Trophoblast cell (in vitro differentiated cells and primary cell): ENCODE measurements around the gene ARSI.

ENCODE experiments used
- DNase-seq, 2 donors: peaks; one replicate each; pipeline ENCODE4 v3.0.0-alpha.2; 2016
- H2AFZ ChIP-seq: 2 replicates; pipeline ENCODE4 v1.6.1; 2013; ENCODE audit warnings: low read length, moderate library complexity, mild to moderate bottlenecking; ENCODE audit not compliant: insufficient read depth, poor library complexity
- H2AK5ac ChIP-seq: 2 replicates; pipeline ENCODE4 v1.6.1; 2013; ENCODE audit warnings: mild to moderate bottlenecking, low read length
- H2BK120ac ChIP-seq: 2 replicates; pipeline ENCODE4 v1.6.1; 2013; ENCODE audit warnings: low read length, mild to moderate bottlenecking, moderate library complexity; ENCODE audit not compliant: insufficient read depth, poor library complexity
- H2BK12ac ChIP-seq: 2 replicates; pipeline ENCODE4 v1.6.1; 2013; ENCODE audit warnings: mild to moderate bottlenecking, low read length, moderate library complexity
- H2BK5ac ChIP-seq: 2 replicates; pipeline ENCODE4 v1.6.1; 2013; ENCODE audit warnings: low read length, low read depth, moderate library complexity, mild to moderate bottlenecking; ENCODE audit not compliant: poor library complexity
- H3K14ac ChIP-seq: 2 replicates; pipeline ENCODE4 v1.6.1; 2013; ENCODE audit warnings: mild to moderate bottlenecking, low read length
- H3K18ac ChIP-seq: 2 replicates; pipeline ENCODE4 v1.6.1; 2013; ENCODE audit warnings: mild to moderate bottlenecking, low read length
- H3K23ac ChIP-seq: 2 replicates; pipeline ENCODE4 v1.6.1; 2013; ENCODE audit warnings: low read length
- H3K27ac ChIP-seq: 2 replicates; pipeline ENCODE4 v1.5.1; 2013; ENCODE audit warnings: low read depth, mild to moderate bottlenecking, inconsistent platforms, low read length, moderate library complexity
- H3K27me3 ChIP-seq: 2 replicates; pipeline ENCODE4 v1.6.1; 2013; ENCODE audit warnings: inconsistent platforms, mild to moderate bottlenecking, low read length, moderate library complexity; ENCODE audit not compliant: insufficient read depth
- H3K36me3 ChIP-seq, 2 experiments: 1 replicate in 1 of 2; 2 replicates in 1 of 2; pipeline ENCODE4 v1.6.1; 2013; ENCODE audit warnings: low read length in 2 of 2, mild to moderate bottlenecking in 2 of 2, moderate library complexity in 1 of 2; ENCODE audit not compliant: insufficient read depth in 2 of 2, control insufficient read depth in 1 of 2
- H3K4ac ChIP-seq: 2 replicates; pipeline ENCODE4 v1.6.1; 2013; ENCODE audit warnings: low read depth, mild to moderate bottlenecking, low read length, moderate library complexity
- H3K4me1 ChIP-seq, 2 experiments: 1 replicate in 1 of 2; 2 replicates in 1 of 2; pipeline ENCODE4 v1.6.1; 2013; ENCODE audit warnings: low read length in 2 of 2, mild to moderate bottlenecking in 2 of 2, moderate library complexity in 1 of 2; ENCODE audit not compliant: insufficient read depth in 2 of 2, control insufficient read depth in 1 of 2
- H3K4me2 ChIP-seq: 2 replicates; pipeline ENCODE4 v1.6.1; 2013; ENCODE audit warnings: inconsistent platforms, mild to moderate bottlenecking, low read length, moderate library complexity
- H3K4me3 ChIP-seq: 2 replicates; pipeline ENCODE4 v1.5.1; 2013; ENCODE audit warnings: mild to moderate bottlenecking, low read depth, low read length, inconsistent platforms
- H3K79me1 ChIP-seq: one replicate; pipeline ENCODE4 v1.6.1; 2013; ENCODE audit warnings: low read length
- H3K79me2 ChIP-seq: 2 replicates; pipeline ENCODE4 v1.6.1; 2013; ENCODE audit warnings: low read length, mild to moderate bottlenecking; ENCODE audit not compliant: control insufficient read depth, insufficient read depth, poor library complexity
- H3K9ac ChIP-seq: 2 replicates; pipeline ENCODE4 v1.6.1; 2013; ENCODE audit warnings: mild to moderate bottlenecking, low read length
- H3K9me3 ChIP-seq: 2 replicates; pipeline ENCODE4 v1.6.1; 2013; ENCODE audit warnings: low read depth, mild to moderate bottlenecking, control low read depth, inconsistent platforms, low read length; ENCODE audit not compliant: insufficient read depth
- H4K12ac ChIP-seq: 2 replicates; pipeline ENCODE4 v1.6.1; 2013; ENCODE audit warnings: low read depth, mild to moderate bottlenecking, low read length, moderate library complexity
- H4K8ac ChIP-seq: 2 replicates; pipeline ENCODE4 v1.6.1; 2013; ENCODE audit warnings: low read depth, mild to moderate bottlenecking, low read length, moderate library complexity
- H4K91ac ChIP-seq: one replicate; pipeline ENCODE4 v1.6.1; 2013; ENCODE audit warnings: low read depth, mild to moderate bottlenecking, low read length, moderate library complexity
- WGBS: extraction: QIAGEN DNeasy Blood & Tissue Kit; methylation state at CpG from one replicate; pipeline ENCODE4 v1.1.7; 2013; ENCODE audit warnings: missing lambda C conversion rate; ENCODE audit not compliant: insufficient read length, insufficient coverage; ENCODE audit errors: extremely low coverage; 5-methylcytosine and 5-hydroxymethylcytosine counted together

ARSI gene

GRCh38 chr5:150305095-150305494 is 2.4 kb upstream of the ARSI start:
- peaks cover 22 to 23% of the 10 kb centered on the region in 2 experiments for H3K4me1 ChIP-seq
- no peak overlapping the region for H3K9ac ChIP-seq
- H2BK120ac ChIP-seq = no peak overlapping the region
- H3K4ac ChIP-seq = no peak overlapping the region
- no peak overlapping the region for H2BK12ac ChIP-seq
- H3K18ac ChIP-seq = no peak overlapping the region
- no peak overlapping the region for H4K91ac ChIP-seq
- H2AFZ ChIP-seq = no peak overlapping the region
- no peak overlapping the region for H2BK5ac ChIP-seq
- no peak overlapping the region for H3K4me3 ChIP-seq
- H2AK5ac ChIP-seq = no peak overlapping the region
- H3K27ac ChIP-seq = peak overlapping the region; percentile 14
- no peak overlapping the region for H4K12ac ChIP-seq
- no CpG with 5 or more reads among the region's 2 CpGs for WGBS
- no peak for DNase-seq
- H3K79me2 ChIP-seq = peaks cover 2% of the 10 kb centered on the region
- H3K9me3 ChIP-seq = no peaks in the 10 kb centered on the region
- H3K36me3 ChIP-seq = no peaks in the 10 kb centered on the region
- no peak overlapping the region for H4K8ac ChIP-seq
- H3K23ac ChIP-seq = no peak overlapping the region
- H3K27me3 ChIP-seq = no peaks in the 10 kb centered on the region
- H3K4me2 ChIP-seq = no peak overlapping the region
- H3K14ac ChIP-seq = no peak overlapping the region
- peaks cover 14% of the 10 kb centered on the region for H3K79me1 ChIP-seq

DNA sequence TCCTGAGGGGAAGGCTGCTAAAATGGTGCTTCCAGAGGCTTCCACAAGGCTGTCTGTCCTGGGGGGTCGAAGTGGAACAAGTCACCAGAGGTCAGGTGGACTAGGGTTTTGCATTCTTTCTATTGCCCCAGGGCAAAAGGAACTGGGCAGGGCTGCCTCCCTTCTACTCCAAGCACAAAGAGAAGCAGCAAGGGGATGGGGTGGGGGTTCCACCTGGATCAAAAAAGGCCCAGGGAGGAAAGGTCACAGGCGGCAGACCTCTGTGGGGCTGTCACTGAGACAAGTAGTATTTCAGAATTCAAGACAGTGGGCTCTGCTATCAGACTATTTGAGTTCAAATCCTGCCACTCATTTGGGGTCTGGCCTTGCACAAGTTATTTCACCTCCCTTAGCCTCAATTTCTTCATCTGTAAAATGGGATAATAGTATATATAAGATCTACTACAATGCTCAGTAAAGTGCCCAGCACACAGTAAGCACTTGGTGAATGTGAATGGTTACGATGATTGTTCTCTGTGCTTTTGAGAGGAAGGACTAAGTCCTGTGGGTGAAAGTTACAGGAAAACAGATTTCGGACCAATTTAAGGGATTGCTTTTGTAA is 1.9 kb upstream of the ARSI start:
- no peaks in the 10 kb centered on the region for H3K9me3 ChIP-seq
- no CpG with 5 or more reads among the region's 4 CpGs for WGBS

GRCh38 chr5:150303660-150304386 is 1.1 kb upstream of the ARSI start:
- Histone ChIP-seq H3K9me3 (no peaks in the 10 kb centered on the region), H3K14ac (no peak overlapping the region), H3K36me3 (no peaks in the 10 kb centered on the region), H4K12ac (no peak overlapping the region), H3K79me1 (peaks cover 12% of the 10 kb centered on the region), H3K27me3 (no peaks in the 10 kb centered on the region), H3K18ac (no peak overlapping the region), H3K9ac (no peak overlapping the region), H2BK5ac (peak overlapping the region; percentile 18), H3K23ac (no peak overlapping the region), H4K91ac (peak overlapping the region; percentile 2), H4K8ac (no peak overlapping the region), H3K4me1 (peaks cover 22 to 23% of the 10 kb centered on the region in 2 experiments), H3K4me2 (peak overlapping the region; percentile 7), H2AFZ (no peak overlapping the region), H3K27ac (peak overlapping the region; percentile 44), H3K79me2 (peaks cover 2% of the 10 kb centered on the region), H2AK5ac (no peak overlapping the region), H3K4me3 (no peak overlapping the region), H2BK12ac (peak overlapping the region; percentile 20), H2BK120ac (no peak overlapping the region), H3K4ac (no peak overlapping the region)
- peak in 1 of 2 donors; percentile 44 for DNase-seq
- WGBS = no CpG with 5 or more reads among the region's 7 CpGs

More for the DNA sequence above, 1.9 kb upstream of the ARSI start:
- peak overlapping the region; percentile 14 for H2AK5ac ChIP-seq
- peaks cover 14% of the 10 kb centered on the region for H3K79me1 ChIP-seq
- peaks cover 2% of the 10 kb centered on the region for H3K79me2 ChIP-seq
- H3K14ac ChIP-seq = no peak overlapping the region
- peak overlapping the region; percentile 7 for H3K4me2 ChIP-seq
- no peaks in the 10 kb centered on the region for H3K36me3 ChIP-seq
- peak overlapping the region; percentile 56 for H3K18ac ChIP-seq
- no peak overlapping the region for H3K4me3 ChIP-seq
- H2BK12ac ChIP-seq = no peak overlapping the region
- H3K27me3 ChIP-seq = no peaks in the 10 kb centered on the region
- no peak overlapping the region for H4K12ac ChIP-seq
- peak overlapping the region; percentile 18 for H2BK5ac ChIP-seq
- H2AFZ ChIP-seq = no peak overlapping the region
- DNase-seq = no peak
- H4K91ac ChIP-seq = peak overlapping the region; percentile 2
- no peak overlapping the region for H3K23ac ChIP-seq
- peak overlapping the region; percentile 38 for H3K27ac ChIP-seq
- no peak overlapping the region for H4K8ac ChIP-seq
- no peak overlapping the region for H3K4ac ChIP-seq
- H2BK120ac ChIP-seq = no peak overlapping the region
- peaks cover 22 to 23% of the 10 kb centered on the region in 2 experiments for H3K4me1 ChIP-seq
- no peak overlapping the region for H3K9ac ChIP-seq

DNA sequence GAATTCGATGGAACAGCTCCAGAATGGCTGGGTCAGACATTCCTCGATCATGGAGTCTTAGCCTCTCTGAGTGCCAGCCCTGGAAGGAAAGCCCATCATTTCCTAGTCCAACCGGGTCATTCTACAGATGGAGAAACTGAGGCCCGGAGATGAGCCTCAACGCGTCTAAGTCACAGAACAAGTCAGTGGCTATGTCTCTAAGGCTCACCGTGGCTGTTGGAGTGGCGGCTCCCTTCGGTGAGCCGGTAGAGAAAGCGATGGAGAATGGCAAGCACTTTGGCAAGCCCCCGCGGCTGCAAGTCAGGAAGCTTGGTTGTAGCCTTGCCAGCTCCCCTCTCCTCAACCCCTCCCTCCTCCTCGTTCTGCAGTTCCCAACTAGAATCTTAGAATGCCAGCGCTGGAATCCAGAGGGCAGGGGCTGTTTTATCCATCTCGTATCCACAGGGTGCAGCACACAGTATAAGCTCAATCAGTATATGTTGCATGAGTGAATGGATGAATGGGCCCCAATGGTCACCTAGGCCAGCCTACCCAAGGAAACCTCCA is 438 bp upstream of the ARSI start:
- no peak overlapping the region for H2AK5ac ChIP-seq
- H3K4me3 ChIP-seq = no peak overlapping the region
- peak overlapping the region; percentile 44 for H3K27ac ChIP-seq
- H3K4ac ChIP-seq = no peak overlapping the region
- H4K8ac ChIP-seq = no peak overlapping the region
- no CpG with 5 or more reads among the region's 16 CpGs for WGBS
- no peak overlapping the region for H3K18ac ChIP-seq
- no peak overlapping the region for H4K12ac ChIP-seq
- peaks cover 12% of the 10 kb centered on the region for H3K79me1 ChIP-seq
- peak overlapping the region; percentile 24 for H2BK120ac ChIP-seq
- no peaks in the 10 kb centered on the region for H3K27me3 ChIP-seq
- no peak overlapping the region for H2AFZ ChIP-seq
- H3K79me2 ChIP-seq = peaks cover 2% of the 10 kb centered on the region
- peak overlapping the region; percentile 20 for H3K14ac ChIP-seq
- H3K4me2 ChIP-seq = peak overlapping the region; percentile 76
- no peaks in the 10 kb centered on the region for H3K9me3 ChIP-seq
- H3K9ac ChIP-seq = no peak overlapping the region
- H2BK5ac ChIP-seq = no peak overlapping the region
- H3K23ac ChIP-seq = no peak overlapping the region
- peaks cover 22 to 23% of the 10 kb centered on the region in 2 experiments for H3K4me1 ChIP-seq
- H3K36me3 ChIP-seq = no peaks in the 10 kb centered on the region
- DNase-seq = no peak
- H4K91ac ChIP-seq = no peak overlapping the region
- H2BK12ac ChIP-seq = peak overlapping the region; percentile 54
